Measurements from ENCODE around the gene SPACA4. TPM values are rescaled to one million over a fixed set of nuclear protein-coding genes. Genes with fewer than 3 reads are reported as not detected.

SPACA4 gene
- total and polyA plus RNA-seq, 2 of the 4 experiments (the other 2 are of a cell fraction) = not detected

DNA sequence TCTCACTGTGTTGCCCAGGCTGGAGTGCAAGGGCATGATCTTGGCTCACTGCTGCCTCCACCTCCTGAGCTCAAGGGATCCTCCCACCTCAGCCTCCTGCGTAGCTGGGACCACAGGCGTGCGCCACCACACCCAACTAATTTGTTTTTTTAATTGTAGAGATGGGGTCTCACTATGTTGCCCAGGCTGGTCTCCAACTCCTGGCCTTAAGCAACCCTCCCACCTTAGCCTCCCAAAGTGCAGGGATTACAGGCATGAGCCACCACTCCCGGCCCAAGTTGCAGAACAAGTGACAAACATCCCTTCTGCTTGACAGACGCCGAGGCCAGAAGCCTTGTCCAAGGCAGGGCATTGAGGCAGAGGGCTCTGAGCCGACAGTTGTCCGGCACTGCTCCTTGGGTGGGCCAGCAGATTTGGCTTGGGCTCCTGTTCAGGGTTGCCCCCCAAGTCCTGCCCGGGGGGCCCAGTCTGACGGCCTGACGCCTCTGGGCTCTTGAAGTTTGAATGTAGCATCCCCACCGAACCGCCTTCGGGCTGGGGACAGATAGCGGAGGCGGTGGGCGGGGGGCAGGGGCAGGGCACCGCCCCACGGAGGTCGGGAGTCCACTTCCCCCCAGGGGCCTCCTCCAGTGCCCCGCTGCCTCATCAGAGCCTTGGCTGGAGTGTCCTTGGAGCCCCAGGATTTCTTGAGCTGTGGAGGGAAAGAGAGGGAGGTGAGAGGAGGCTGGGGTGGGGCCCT lies 5.7 kb upstream of the SPACA4 start:
- H3K79me1 ChIP-seq (ENCODE audit: low read depth in 1 of 2, low read length in 2 of 2) = no peaks in the 10 kb centered on the region
- no peak for TF ChIP-seq MAZ (IDR thresholded peaks at IDR 0.05; ENCODE audit: borderline replicate concordance, low read depth, low read length)
- TF ChIP-seq POLR2A (IDR thresholded peaks at IDR 0.05; ENCODE audit: low read depth, low read length) = no peak
- BruUV-seq (replicated peaks) = no TSS peak
- H2AK5ac ChIP-seq (ENCODE audit: low read depth, low read length) = no peak overlapping the region
- ATAC-seq (ENCODE audit: low read depth) (no peak), DNase-seq (no peak)
- no peak overlapping the region for H3K18ac ChIP-seq (ENCODE audit: low read depth, low read length)
- H3K56ac ChIP-seq (ENCODE audit: extremely low read depth, insufficient read depth, low read length) = no peak overlapping the region
- H3K27me3 ChIP-seq (ENCODE audit: control insufficient read depth, insufficient read depth, low read length) = peaks cover 17% of the 10 kb centered on the region
- no peaks in the 10 kb centered on the region for H4K20me1 ChIP-seq (ENCODE audit: insufficient read depth, low read length)
- intact Hi-C loops (cut with micrococcal nuclease) (no loop called here), dilution Hi-C loops (cut with HindIII; ENCODE audit: low sequenced_read_pairs, unreplicated experiment) (no loop called here), in situ Hi-C loops (cut with MboI; ENCODE audit: low sequenced_read_pairs) (no loop called here)
- no peak overlapping the region for H4K8ac ChIP-seq (ENCODE audit: low read depth in 2 of 2, low read length in 2 of 2)
- H3K4me2 ChIP-seq (ENCODE audit: low read depth, low read length) = no peak overlapping the region
- CTCF ChIA-PET = no interaction called here
- no peaks in the 10 kb centered on the region for H3K4me1 ChIP-seq (ENCODE audit: control insufficient read depth, insufficient read depth, low read length)
- POLR2A ChIA-PET (ENCODE audit: unreplicated experiment) = no interaction called here
- H3K27ac ChIP-seq (ENCODE audit: insufficient read depth, low read length) = no peak overlapping the region
- no peak overlapping the region for H2AK9ac ChIP-seq (replicated peaks; ENCODE audit: low read depth, low read length, poor library complexity)
- 87% methylated on average over 15 of the region's 21 CpGs; no CpG with 5 or more reads in 1 of the 2 experiments for whole genome bisulfite sequencing, 2 experiments (ENCODE audit: extremely low coverage in 2 of 2, insufficient read length in 1 of 2)
- no peak overlapping the region for H3K4ac ChIP-seq (ENCODE audit: low read depth, low read length)
- H3K14ac ChIP-seq (replicated peaks; ENCODE audit: low read depth, low read length) = no peak overlapping the region
- no peak overlapping the region for H2BK5ac ChIP-seq (ENCODE audit: low read depth, low read length, poor library complexity, severe bottlenecking)
- H4K5ac ChIP-seq (ENCODE audit: low read depth, low read length) = no peak overlapping the region
- no peak overlapping the region for H3K4me3 ChIP-seq (ENCODE audit: insufficient read depth, low read depth, low read length)
- no peak overlapping the region for H2AFZ ChIP-seq (replicated peaks; ENCODE audit: low read length, poor library complexity)
- H2BK15ac ChIP-seq (ENCODE audit: low read depth, low read length) = no peak overlapping the region
- H2BK120ac ChIP-seq (ENCODE audit: low read depth, low read length) = no peak overlapping the region
- no peaks in the 10 kb centered on the region for H3K36me3 ChIP-seq (ENCODE audit: control insufficient read depth, insufficient read depth, low read length)
- no peak overlapping the region for H2BK20ac ChIP-seq (ENCODE audit: low read depth, low read length)
- H3K9ac ChIP-seq (ENCODE audit: low read depth, low read length) = no peak overlapping the region
- no peak overlapping the region for H4K91ac ChIP-seq (ENCODE audit: insufficient read depth, low read depth, low read length)
- H3K9me3 ChIP-seq (ENCODE audit: control insufficient read depth, insufficient read depth, low read length) = no peaks in the 10 kb centered on the region
- no peak overlapping the region for H3K23ac ChIP-seq (ENCODE audit: low read depth, low read length)
- H3K9me1 ChIP-seq (ENCODE audit: insufficient read depth, low read length) = no peaks in the 10 kb centered on the region
